ENCODE results near the gene ZFP36. TPM values are rescaled to one million over a fixed set of nuclear protein-coding genes. Genes with fewer than 3 reads are reported as not detected.

The ZFP36 gene
- polyA plus RNA-seq, 2 of the 4 experiments (the other 2 are of a cell fraction), result 22.1 to 29.1 TPM

DNA sequence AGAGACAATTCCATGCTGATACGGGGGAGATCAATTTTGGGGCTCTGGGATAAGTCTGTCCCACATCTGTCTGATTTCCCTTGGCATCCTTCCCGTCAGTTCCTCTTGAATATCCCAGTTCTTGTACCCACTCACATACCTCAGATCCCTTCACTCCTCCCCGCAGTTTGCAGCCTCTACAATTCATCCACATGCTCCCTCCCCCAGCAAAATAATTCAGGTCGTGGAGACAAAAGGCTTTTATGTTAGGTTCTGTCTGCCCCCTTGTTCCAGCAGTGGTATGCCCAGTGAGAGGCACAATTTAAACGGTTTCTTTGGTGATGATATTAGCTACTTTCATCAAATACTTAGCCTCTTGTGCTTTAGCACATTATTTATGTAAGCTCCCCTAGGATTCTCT lies 19.5 kb downstream of the ZFP36 start:
- TF ChIP-seq, protein P1, sequence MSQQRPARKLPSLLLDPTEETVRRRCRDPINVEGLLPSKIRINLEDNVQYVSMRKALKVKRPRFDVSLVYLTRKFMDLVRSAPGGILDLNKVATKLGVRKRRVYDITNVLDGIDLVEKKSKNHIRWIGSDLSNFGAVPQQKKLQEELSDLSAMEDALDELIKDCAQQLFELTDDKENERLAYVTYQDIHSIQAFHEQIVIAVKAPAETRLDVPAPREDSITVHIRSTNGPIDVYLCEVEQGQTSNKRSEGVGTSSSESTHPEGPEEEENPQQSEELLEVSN (IDR thresholded peaks at IDR 0.05; ENCODE audit: borderline replicate concordance, low read depth), result no peak
- TF ChIP-seq HOXB13 (CRISPR knock-in tag; IDR thresholded peaks at IDR 0.05; ENCODE audit: low read depth), result no peak
- peak in 1 of 2 experiments; percentile 27; a peak in 1 of 5 replicates for TF ChIP-seq JUN (IDR thresholded peaks at IDR 0.05)
- no peak for TF ChIP-seq EHF (CRISPR knock-in tag; IDR thresholded peaks at IDR 0.05)
- no peak for TF ChIP-seq RNF2 (IDR thresholded peaks at IDR 0.05; ENCODE audit: borderline replicate concordance, low read depth)
- TF ChIP-seq POLR2AphosphoS2 (conservative IDR thresholded peaks at IDR 0.05; ENCODE audit: low read length), result 0 out of 2 replicates have a peak, but pooled peaks have one; percentile 39
- TF ChIP-seq HOXA7 (CRISPR knock-in tag; IDR thresholded peaks at IDR 0.05), result 0 out of 2 replicates have a peak, but pooled peaks have one; percentile 10
- FAIRE-seq (no peak), DNase-seq (ENCODE audit: low read depth in 1 of 2, low spot score in 1 of 2) (no peak), ATAC-seq (no peak)
- H3K4me1 ChIP-seq, result peaks cover 38% of the 10 kb centered on the region
- ChIA-PET POLR2A (interaction anchor here (0.8 to 10.5 kb wide), 5 partner anchors 9 to 22 kb away, joined by 3 to 160 read pairs (median 5); partner anchors contain the start of gene RPS16), CTCF (interaction anchor here (0.8 to 23.5 kb wide), 8 partner anchors 9 to 366 kb away, joined by 3 to 457 read pairs (median 24); partner anchors contain the start of genes MED29, PAF1, PLEKHG2 and ZFP36)
- no peak overlapping the region for H3K27ac ChIP-seq
- H3K4me3 ChIP-seq, result no peak overlapping the region
- WGBS (ENCODE audit: missing lambda C conversion rate), result 65% methylated on average over 5 of the region's 5 CpGs
- H3K4me2 ChIP-seq, result no peak overlapping the region
- no peaks in the 10 kb centered on the region for H3K9me3 ChIP-seq

DNA sequence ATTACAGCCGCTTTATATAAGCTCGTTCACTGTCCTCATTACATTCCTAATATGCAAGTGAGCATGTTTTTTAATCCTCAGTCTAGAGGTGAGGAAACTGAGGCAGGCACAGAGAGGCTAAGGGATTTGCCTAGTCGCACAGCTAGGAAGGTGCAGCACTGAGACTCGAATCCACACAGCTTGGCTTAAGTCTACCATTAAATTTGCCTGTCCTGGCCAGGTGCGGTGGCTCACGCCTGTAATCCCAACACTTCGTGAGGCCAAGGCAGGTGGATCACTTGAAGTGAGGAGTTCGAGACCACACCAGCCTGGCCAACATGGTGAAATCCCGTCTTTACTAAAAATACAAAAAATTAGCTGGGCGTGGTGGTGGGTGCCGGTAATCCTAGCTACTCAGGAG lies 21.1 kb downstream of the ZFP36 start:
- POLR2A ChIA-PET, result interaction anchor here (0.6 to 10.5 kb wide), 11 partner anchors 8 to 406 kb away, joined by 3 to 160 read pairs (median 7); partner anchors contain the start of genes DYRK1B, MED29, PAF1 and PLEKHG2
- TF ChIP-seq MAZ (IDR thresholded peaks at IDR 0.05; ENCODE audit: borderline replicate concordance, low read depth, low read length), result no peak
- TF ChIP-seq RARB (CRISPR knock-in tag; IDR thresholded peaks at IDR 0.05), result no peak
- 0 out of 2 replicates have a peak, but pooled peaks have one; percentile 2 for TF ChIP-seq TP53 (CRISPR knock-in tag; IDR thresholded peaks at IDR 0.05)
- TF ChIP-seq CHD4 (IDR thresholded peaks at IDR 0.05; ENCODE audit: borderline replicate concordance), result peak; percentile 72; the same call in 1 of the 2 replicates
- TF ChIP-seq GATA3 (IDR thresholded peaks at IDR 0.05; ENCODE audit: borderline replicate concordance), result 0 out of 2 replicates have a peak, but pooled peaks have one; percentile 14
- TF ChIP-seq, protein P2, sequence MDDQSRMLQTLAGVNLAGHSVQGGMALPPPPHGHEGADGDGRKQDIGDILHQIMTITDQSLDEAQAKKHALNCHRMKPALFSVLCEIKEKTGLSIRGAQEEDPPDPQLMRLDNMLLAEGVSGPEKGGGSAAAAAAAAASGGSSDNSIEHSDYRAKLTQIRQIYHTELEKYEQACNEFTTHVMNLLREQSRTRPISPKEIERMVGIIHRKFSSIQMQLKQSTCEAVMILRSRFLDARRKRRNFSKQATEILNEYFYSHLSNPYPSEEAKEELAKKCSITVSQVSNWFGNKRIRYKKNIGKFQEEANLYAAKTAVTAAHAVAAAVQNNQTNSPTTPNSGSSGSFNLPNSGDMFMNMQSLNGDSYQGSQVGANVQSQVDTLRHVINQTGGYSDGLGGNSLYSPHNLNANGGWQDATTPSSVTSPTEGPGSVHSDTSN (IDR thresholded peaks at IDR 0.05), result 0 out of 2 replicates have a peak, but pooled peaks have one; percentile 9
- TF ChIP-seq KDM1A (IDR thresholded peaks at IDR 0.05; ENCODE audit: low read depth), result peak; percentile 68; the same call in 1 of the 2 replicates
- WGBS (ENCODE audit: missing lambda C conversion rate), result 93% methylated on average over 11 of the region's 11 CpGs
- H3K4me1 ChIP-seq, result peaks cover 54% of the 10 kb centered on the region
- H3K4me3 ChIP-seq, result no peak overlapping the region
- FAIRE-seq (no peak), DNase-seq (ENCODE audit: low read depth in 1 of 2, low spot score in 1 of 2) (no peak), ATAC-seq (no peak)
- H3K27ac ChIP-seq, result peak overlapping the region; percentile 83 to 90
- H3K9me3 ChIP-seq, result no peaks in the 10 kb centered on the region
- CTCF ChIA-PET, result interaction anchor here (1.2 to 23.5 kb wide), 9 partner anchors 11 to 245 kb away, joined by 3 to 457 read pairs (median 10); partner anchors contain the start of genes EID2B, MED29, PAF1 and PLEKHG2
- H3K4me2 ChIP-seq, result peak overlapping the region; percentile 62

DNA sequence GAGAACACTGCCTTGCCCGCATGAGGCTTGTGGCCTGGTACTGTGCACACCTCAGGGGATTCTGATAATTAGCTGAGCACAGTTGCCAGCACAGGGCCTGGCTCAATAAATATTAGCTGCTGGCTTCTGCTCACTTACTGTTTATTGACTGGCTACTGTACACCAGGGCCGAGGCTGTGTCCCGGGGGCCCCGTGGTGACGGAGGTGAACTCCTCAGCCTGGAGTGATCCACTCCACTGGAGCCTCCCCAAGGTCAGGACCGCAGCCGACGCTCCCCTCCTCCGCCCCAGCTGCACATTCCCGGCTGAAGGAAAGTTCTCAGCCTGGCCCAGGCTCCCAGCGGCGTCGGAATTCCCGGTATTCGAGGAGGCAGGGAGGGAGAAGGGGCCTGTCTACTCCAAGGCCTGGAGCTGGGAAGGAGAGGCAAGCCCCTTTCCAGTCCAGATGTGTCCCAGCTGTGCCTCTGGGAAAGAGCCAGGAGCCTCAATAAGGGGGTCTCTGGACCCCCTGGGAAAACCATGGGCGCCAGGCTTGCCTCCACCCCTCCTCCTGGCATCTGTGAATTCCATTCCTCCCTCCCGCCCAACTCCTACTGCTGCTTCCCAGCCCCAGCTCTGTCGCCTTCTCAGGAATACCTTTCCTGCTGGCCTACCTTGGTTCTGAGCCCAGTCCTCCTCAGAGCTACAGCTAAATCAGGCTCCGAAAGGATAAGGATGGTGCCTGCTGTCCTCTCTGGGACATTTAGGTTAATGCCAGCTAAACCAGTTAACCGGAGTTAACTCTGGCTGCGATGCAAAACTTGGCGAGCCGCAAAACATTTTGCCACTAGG lies 21.9 kb downstream of the ZFP36 start:
- ATAC-seq (peak; percentile 52 to 69), FAIRE-seq (peak; percentile 97), DNase-seq (ENCODE audit: low read depth in 1 of 2, low spot score in 1 of 2) (peak; percentile 81 to 94)
- Histone ChIP-seq H3K4me1 (peaks cover 62% of the 10 kb centered on the region), H3K4me3 (no peak overlapping the region), H3K27ac (peak overlapping the region; percentile 83 to 90), H3K9me3 (no peaks in the 10 kb centered on the region), H3K4me2 (peak overlapping the region; percentile 62)
- ChIA-PET CTCF (interaction anchor here (0.7 to 23.5 kb wide), 13 partner anchors 11 to 1025 kb away, joined by 3 to 457 read pairs (median 3); partner anchors contain the start of genes EID2B, MED29, PAF1 and PLEKHG2), POLR2A (interaction anchor here (0.6 to 10.5 kb wide), 12 partner anchors 7 to 405 kb away, joined by 3 to 160 read pairs (median 6); partner anchors contain the start of genes DYRK1B, MED29, PAF1 and PLEKHG2)
- WGBS (ENCODE audit: missing lambda C conversion rate), result 28% methylated on average over 23 of the region's 23 CpGs
- TF ChIP-seq MYC (IDR thresholded peaks at IDR 0.05; ENCODE audit: borderline replicate concordance, low read length), result peak; percentile 59; the same call in 1 of the 2 replicates
- TF ChIP-seq FOSL2 (IDR thresholded peaks at IDR 0.05), result no peak
- peak; percentile 64 for TF ChIP-seq FOSL2 (CRISPR knock-in tag; IDR thresholded peaks at IDR 0.05)
- TF ChIP-seq ESRRA (IDR thresholded peaks at IDR 0.05; ENCODE audit: borderline replicate concordance, low read length), result peak; percentile 72
- TF ChIP-seq HOXA7 (CRISPR knock-in tag; IDR thresholded peaks at IDR 0.05), result peak; percentile 75
- peak; percentile 79; the same call in 1 of the 2 replicates for TF ChIP-seq POLR2AphosphoS2 (conservative IDR thresholded peaks at IDR 0.05; ENCODE audit: low read length)
- peak; percentile 69; the same call in 1 of the 2 replicates for TF ChIP-seq ZNF302 (CRISPR knock-in tag; IDR thresholded peaks at IDR 0.05)
- TF ChIP-seq, protein P1 (IDR thresholded peaks at IDR 0.05; ENCODE audit: borderline replicate concordance, low read depth), result 0 out of 2 replicates have a peak, but pooled peaks have one; percentile 57
- TF ChIP-seq ZSCAN20 (CRISPR knock-in tag; IDR thresholded peaks at IDR 0.05), result peak; percentile 55; the same call in 1 of the 2 replicates
- TF ChIP-seq, protein P3, sequence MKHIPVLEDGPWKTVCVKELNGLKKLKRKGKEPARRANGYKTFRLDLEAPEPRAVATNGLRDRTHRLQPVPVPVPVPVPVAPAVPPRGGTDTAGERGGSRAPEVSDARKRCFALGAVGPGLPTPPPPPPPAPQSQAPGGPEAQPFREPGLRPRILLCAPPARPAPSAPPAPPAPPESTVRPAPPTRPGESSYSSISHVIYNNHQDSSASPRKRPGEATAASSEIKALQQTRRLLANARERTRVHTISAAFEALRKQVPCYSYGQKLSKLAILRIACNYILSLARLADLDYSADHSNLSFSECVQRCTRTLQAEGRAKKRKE (CRISPR knock-in tag; IDR thresholded peaks at IDR 0.05; ENCODE audit: low read depth), result peak; percentile 80
- TF ChIP-seq, protein P4, sequence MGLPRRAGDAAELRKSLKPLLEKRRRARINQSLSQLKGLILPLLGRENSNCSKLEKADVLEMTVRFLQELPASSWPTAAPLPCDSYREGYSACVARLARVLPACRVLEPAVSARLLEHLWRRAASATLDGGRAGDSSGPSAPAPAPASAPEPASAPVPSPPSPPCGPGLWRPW (IDR thresholded peaks at IDR 0.05), result no peak
- TF ChIP-seq, protein P5, sequence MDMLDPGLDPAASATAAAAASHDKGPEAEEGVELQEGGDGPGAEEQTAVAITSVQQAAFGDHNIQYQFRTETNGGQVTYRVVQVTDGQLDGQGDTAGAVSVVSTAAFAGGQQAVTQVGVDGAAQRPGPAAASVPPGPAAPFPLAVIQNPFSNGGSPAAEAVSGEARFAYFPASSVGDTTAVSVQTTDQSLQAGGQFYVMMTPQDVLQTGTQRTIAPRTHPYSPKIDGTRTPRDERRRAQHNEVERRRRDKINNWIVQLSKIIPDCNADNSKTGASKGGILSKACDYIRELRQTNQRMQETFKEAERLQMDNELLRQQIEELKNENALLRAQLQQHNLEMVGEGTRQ (IDR thresholded peaks at IDR 0.05), result no peak; the same call in 1 of the 2 replicates
- peak; percentile 91 for TF ChIP-seq TFCP2L1 (CRISPR knock-in tag; IDR thresholded peaks at IDR 0.05)
- peak; percentile 70; the same call in 1 of the 2 replicates for TF ChIP-seq FOSB (CRISPR knock-in tag; IDR thresholded peaks at IDR 0.05)
- 0 out of 2 replicates have a peak, but pooled peaks have one; percentile 20 for TF ChIP-seq GATA3 (IDR thresholded peaks at IDR 0.05; ENCODE audit: borderline replicate concordance)
